K562 (cell line): Measurements from ENCODE around the gene GPR3. TPM values are rescaled to one million over a fixed set of nuclear protein-coding genes. Genes with fewer than 3 reads are reported as not detected.
A peak's percentile ranks its signal among the peaks of the same experiment; 100 is the strongest.

ENCODE experiments used
- BACH1 ChIP-seq: fragments of 200-800 bp; sonication (Bioruptor generic); IDR thresholded peaks from 2 replicates; pipeline ENCODE4 v1.6.1; 2016; ENCODE audit warnings: missing genetic modification characterization, missing compliant biosample characterization
- CTBP1 ChIP-seq: fragments of 450-650 bp; IDR thresholded peaks from 2 replicates; pipeline ENCODE4 v1.6.1; 2016; ENCODE audit warnings: borderline replicate concordance
- FOS ChIP-seq: IDR thresholded peaks from 3 replicates; pipeline ENCODE4 v1.6.1; 2011; ENCODE audit not compliant: insufficient read length; ENCODE audit errors: extremely low read depth
- GTF2F1 ChIP-seq: IDR thresholded peaks from 2 replicates; pipeline ENCODE4 v1.6.1; 2011; ENCODE audit warnings: low read depth, low read length, improper control_type of control experiment
- IFI16 ChIP-seq: fragments of 250-450 bp; sonication (Bioruptor Pico); IDR thresholded peaks from 2 replicates; pipeline ENCODE4 v2.1.2; 2022; ENCODE audit warnings: mild to moderate bottlenecking, inconsistent platforms
- MBD2 ChIP-seq: sonication (generic); IDR thresholded peaks from 2 replicates; pipeline ENCODE4 v1.6.1; 2016; ENCODE audit warnings: low read depth, borderline replicate concordance
- MYBL2 ChIP-seq, 2 experiments: fragments of 450-650 bp in 1 of 2; sonication (generic) in 1 of 2; formaldehyde crosslinking in 1 of 2; IDR thresholded peaks; 2 replicates each; pipeline versions ENCODE4 v1.6.1 to v1.8.1; 2017 to 2022; ENCODE audit warnings: borderline replicate concordance in 1 of 2, inconsistent platforms in 1 of 2, low read depth in 1 of 2, mild to moderate bottlenecking in 1 of 2, missing genetic modification reagents in 1 of 2, moderate library complexity in 1 of 2
- NFATC3 ChIP-seq: fragments of 450-650 bp; IDR thresholded peaks from 2 replicates; pipeline ENCODE4 v1.6.1; 2017; ENCODE audit warnings: mild to moderate bottlenecking
- YY1 ChIP-seq, 3 experiments: IDR thresholded peaks; 2 replicates each; pipeline ENCODE4 v1.6.1; 2011; ENCODE audit warnings: low read length in 2 of 3, mild to moderate bottlenecking in 2 of 3, moderate library complexity in 2 of 3, borderline replicate concordance in 1 of 3, control low read depth in 1 of 3, low read depth in 1 of 3; ENCODE audit not compliant: insufficient read depth in 3 of 3, insufficient replicate concordance in 2 of 3, control insufficient read depth in 1 of 3, insufficient read length in 1 of 3; ENCODE audit errors: extremely low read depth in 1 of 3
- ZC3H4 ChIP-seq: sonication (generic); formaldehyde crosslinking; IDR thresholded peaks from 2 replicates; pipeline ENCODE4 v1.9.0; 2021; ENCODE audit warnings: missing genetic modification reagents, borderline replicate concordance
- ZMIZ1 ChIP-seq, 2 experiments: fragments of 150-350 bp in 1 of 2; IDR thresholded peaks; 2 replicates each; pipeline ENCODE4 v1.6.1; 2012 to 2016; ENCODE audit warnings: low read depth in 2 of 2, low read length in 2 of 2, mild to moderate bottlenecking in 1 of 2, moderate library complexity in 1 of 2
- ZNF764 ChIP-seq: fragments of 250-450 bp; sonication (Bioruptor Pico); IDR thresholded peaks from 2 replicates; pipeline ENCODE4 v1.4.0; 2020; ENCODE audit warnings: low read depth, mild to moderate bottlenecking, moderate library complexity
- polyA plus RNA-seq, 8 experiments: library from polyadenylated mRNA; depleted of rRNA in 4 of 8; stranded (reverse) in 5 of 8; unstranded in 3 of 8; fragments of >200 nt; fragmentation: Nextera tagmentation in 2 of 8; fragmentation: Illumina TruSeq in 1 of 8; extraction: Ambion mirVana in 2 of 8; extraction: Trizol in 1 of 8; gene quantifications; 2 replicates each; pipeline versions ENCODE4 v1.2.1 to v1.2.3, GENCODE V29; 2011 to 2014; ENCODE audit warnings: inconsistent platforms in 1 of 8, missing spikeins in 1 of 8
- total RNA-seq, 7 experiments: library from RNA; depleted of rRNA in 6 of 7; stranded (reverse); fragments of >200 nt in 6 of 7; fragmentation: Illumina TruSeq in 2 of 7; extraction: Trizol in 2 of 7; gene quantifications; 2 replicates each; pipeline versions ENCODE4 v1.2.1 to v1.2.3, GENCODE V29; 2011 to 2021; ENCODE audit warnings: low replicate concordance in 1 of 7
- TF ChIP-seq, protein P1 (sequence below), 3 experiments: IDR thresholded peaks in 2 of 3; conservative IDR thresholded peaks in 1 of 3; 2 replicates each; pipeline ENCODE4 v1.5.1; 2011 to 2012; ENCODE audit warnings: low read length in 3 of 3, mild to moderate bottlenecking in 3 of 3, control low read depth in 2 of 3, improper control_type of control experiment in 1 of 3, inconsistent platforms in 1 of 3, low read depth in 1 of 3, mixed read lengths in 1 of 3, moderate library complexity in 1 of 3; ENCODE audit not compliant: insufficient read depth in 2 of 3
- TF ChIP-seq, protein P2 (sequence below): fragments of 450-650 bp; IDR thresholded peaks from 2 replicates; pipeline ENCODE4 v1.6.1; 2017; ENCODE audit warnings: antibody characterized with exemption, mild to moderate bottlenecking

The GPR3 gene
- total and polyA plus RNA-seq, 9 of the 15 experiments (the other 6 are each of a cell fraction or from before 2014, with no cell fraction given) = 0.24 to 11.5 (median 3.7) TPM

- peak in 1 of 3 experiments; percentile 52 for TF ChIP-seq YY1 (IDR thresholded peaks at IDR 0.05; ENCODE audit: borderline replicate concordance in 1 of 3, control insufficient read depth in 1 of 3, extremely low read depth in 1 of 3, insufficient read depth in 3 of 3, insufficient read length in 1 of 3, insufficient replicate concordance in 2 of 3, low read depth in 1 of 3, low read length in 2 of 3)
- TF ChIP-seq MBD2 = no peak
- TF ChIP-seq, protein P1, sequence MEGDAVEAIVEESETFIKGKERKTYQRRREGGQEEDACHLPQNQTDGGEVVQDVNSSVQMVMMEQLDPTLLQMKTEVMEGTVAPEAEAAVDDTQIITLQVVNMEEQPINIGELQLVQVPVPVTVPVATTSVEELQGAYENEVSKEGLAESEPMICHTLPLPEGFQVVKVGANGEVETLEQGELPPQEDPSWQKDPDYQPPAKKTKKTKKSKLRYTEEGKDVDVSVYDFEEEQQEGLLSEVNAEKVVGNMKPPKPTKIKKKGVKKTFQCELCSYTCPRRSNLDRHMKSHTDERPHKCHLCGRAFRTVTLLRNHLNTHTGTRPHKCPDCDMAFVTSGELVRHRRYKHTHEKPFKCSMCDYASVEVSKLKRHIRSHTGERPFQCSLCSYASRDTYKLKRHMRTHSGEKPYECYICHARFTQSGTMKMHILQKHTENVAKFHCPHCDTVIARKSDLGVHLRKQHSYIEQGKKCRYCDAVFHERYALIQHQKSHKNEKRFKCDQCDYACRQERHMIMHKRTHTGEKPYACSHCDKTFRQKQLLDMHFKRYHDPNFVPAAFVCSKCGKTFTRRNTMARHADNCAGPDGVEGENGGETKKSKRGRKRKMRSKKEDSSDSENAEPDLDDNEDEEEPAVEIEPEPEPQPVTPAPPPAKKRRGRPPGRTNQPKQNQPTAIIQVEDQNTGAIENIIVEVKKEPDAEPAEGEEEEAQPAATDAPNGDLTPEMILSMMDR (IDR thresholded peaks at IDR 0.05 in 2 of 3, conservative IDR thresholded peaks at IDR 0.05 in 1 of 3; ENCODE audit: insufficient read depth in 2 of 3, low read depth in 1 of 3, low read length in 3 of 3) = peak; percentile 95 to 98 (median 96)
- TF ChIP-seq ZC3H4 (CRISPR knock-in tag) = no peak
- 0 out of 2 replicates have a peak, but pooled peaks have one; percentile 37 for TF ChIP-seq ZNF764 (CRISPR knock-in tag)
- TF ChIP-seq FOS = no peak
- TF ChIP-seq BACH1 (tag) = no peak
- TF ChIP-seq MYBL2 (IDR thresholded peaks at IDR 0.05; ENCODE audit: low read depth) = no peak
- TF ChIP-seq MYBL2 (CRISPR knock-in tag; IDR thresholded peaks at IDR 0.05; ENCODE audit: borderline replicate concordance) = peak; percentile 36; the same call in 1 of the 2 replicates
- 0 out of 4 replicates have a peak, but pooled peaks of 1 of the 2 experiments have one; percentile 36 for TF ChIP-seq ZMIZ1 (IDR thresholded peaks at IDR 0.05; ENCODE audit: low read depth in 2 of 2, low read length in 2 of 2)
- no peak for TF ChIP-seq GTF2F1
- peak; percentile 65 for TF ChIP-seq CTBP1
- no peak for TF ChIP-seq IFI16
- TF ChIP-seq NFATC3 = no peak
- TF ChIP-seq, protein P2, sequence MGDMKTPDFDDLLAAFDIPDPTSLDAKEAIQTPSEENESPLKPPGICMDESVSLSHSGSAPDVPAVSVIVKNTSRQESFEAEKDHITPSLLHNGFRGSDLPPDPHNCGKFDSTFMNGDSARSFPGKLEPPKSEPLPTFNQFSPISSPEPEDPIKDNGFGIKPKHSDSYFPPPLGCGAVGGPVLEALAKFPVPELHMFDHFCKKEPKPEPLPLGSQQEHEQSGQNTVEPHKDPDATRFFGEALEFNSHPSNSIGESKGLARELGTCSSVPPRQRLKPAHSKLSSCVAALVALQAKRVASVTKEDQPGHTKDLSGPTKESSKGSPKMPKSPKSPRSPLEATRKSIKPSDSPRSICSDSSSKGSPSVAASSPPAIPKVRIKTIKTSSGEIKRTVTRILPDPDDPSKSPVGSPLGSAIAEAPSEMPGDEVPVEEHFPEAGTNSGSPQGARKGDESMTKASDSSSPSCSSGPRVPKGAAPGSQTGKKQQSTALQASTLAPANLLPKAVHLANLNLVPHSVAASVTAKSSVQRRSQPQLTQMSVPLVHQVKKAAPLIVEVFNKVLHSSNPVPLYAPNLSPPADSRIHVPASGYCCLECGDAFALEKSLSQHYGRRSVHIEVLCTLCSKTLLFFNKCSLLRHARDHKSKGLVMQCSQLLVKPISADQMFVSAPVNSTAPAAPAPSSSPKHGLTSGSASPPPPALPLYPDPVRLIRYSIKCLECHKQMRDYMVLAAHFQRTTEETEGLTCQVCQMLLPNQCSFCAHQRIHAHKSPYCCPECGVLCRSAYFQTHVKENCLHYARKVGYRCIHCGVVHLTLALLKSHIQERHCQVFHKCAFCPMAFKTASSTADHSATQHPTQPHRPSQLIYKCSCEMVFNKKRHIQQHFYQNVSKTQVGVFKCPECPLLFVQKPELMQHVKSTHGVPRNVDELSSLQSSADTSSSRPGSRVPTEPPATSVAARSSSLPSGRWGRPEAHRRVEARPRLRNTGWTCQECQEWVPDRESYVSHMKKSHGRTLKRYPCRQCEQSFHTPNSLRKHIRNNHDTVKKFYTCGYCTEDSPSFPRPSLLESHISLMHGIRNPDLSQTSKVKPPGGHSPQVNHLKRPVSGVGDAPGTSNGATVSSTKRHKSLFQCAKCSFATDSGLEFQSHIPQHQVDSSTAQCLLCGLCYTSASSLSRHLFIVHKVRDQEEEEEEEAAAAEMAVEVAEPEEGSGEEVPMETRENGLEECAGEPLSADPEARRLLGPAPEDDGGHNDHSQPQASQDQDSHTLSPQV = no peak
Observed at GRCh38 chr1:27357281-27358037, 35.0 kb upstream of the GPR3 start (continued).
